ENCODE measurements around the gene APBB1IP.

DNA sequence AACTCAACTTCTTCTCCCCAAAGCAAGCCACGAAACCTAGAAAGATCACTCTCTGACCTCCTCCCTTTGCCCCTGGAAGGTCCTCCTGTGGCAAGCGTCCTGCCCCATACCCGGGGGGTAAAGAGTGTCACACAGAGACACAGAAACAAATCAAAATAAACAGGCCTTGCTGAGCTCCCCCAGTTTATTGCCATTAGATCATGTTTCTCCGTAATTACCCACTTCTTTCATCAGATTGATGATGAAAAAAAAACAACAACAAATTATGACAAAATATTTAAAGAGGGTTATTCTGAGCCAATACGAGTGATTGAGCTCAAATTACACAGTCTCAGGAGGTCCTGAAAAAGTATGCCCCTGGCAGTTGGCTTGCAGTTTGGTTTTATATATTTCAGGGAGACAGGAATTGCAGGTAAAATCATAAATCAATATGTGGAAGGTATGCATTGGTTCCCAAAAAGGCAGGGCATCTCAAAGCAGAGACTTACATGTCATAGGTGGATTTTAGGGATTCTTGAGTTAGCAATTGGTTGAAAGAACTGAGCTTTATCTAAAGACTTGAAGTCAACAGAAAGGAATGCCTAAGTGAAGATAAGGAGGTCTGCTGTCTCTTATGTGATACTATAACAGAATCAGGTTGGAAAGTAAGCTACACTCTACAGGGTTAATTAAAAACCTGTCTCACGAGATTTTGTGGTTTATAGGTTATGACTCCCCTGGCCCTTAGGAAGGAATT is 86.2 kb downstream of the APBB1IP start:
- TF ChIP-seq, protein P1, sequence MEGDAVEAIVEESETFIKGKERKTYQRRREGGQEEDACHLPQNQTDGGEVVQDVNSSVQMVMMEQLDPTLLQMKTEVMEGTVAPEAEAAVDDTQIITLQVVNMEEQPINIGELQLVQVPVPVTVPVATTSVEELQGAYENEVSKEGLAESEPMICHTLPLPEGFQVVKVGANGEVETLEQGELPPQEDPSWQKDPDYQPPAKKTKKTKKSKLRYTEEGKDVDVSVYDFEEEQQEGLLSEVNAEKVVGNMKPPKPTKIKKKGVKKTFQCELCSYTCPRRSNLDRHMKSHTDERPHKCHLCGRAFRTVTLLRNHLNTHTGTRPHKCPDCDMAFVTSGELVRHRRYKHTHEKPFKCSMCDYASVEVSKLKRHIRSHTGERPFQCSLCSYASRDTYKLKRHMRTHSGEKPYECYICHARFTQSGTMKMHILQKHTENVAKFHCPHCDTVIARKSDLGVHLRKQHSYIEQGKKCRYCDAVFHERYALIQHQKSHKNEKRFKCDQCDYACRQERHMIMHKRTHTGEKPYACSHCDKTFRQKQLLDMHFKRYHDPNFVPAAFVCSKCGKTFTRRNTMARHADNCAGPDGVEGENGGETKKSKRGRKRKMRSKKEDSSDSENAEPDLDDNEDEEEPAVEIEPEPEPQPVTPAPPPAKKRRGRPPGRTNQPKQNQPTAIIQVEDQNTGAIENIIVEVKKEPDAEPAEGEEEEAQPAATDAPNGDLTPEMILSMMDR (IDR thresholded peaks at IDR 0.05): no peak
- no peak for TF ChIP-seq POLR2A (IDR thresholded peaks at IDR 0.05)

Data from lower leg skin (tissue), 3 donors.